IMR-90 (cell line): ENCODE data around the gene TMC4. TPM values are rescaled to one million over a fixed set of nuclear protein-coding genes. Genes with fewer than 3 reads are reported as not detected.
A peak's percentile ranks its signal among the peaks of the same experiment; 100 is the strongest.

Experiments used
- ATAC-seq: fragments of 200-7000 bp; cut with Tn5 transposase; 2 replicates; pipeline ENCODE4 v1.9.1; 2020; ENCODE audit warnings: low read depth, mild to moderate bottlenecking, moderate library complexity
- BruUV-seq: library from RNA; stranded (reverse); fragments of 400-500 nt; replicated peaks from 2 replicates; lab custom pipeline; 2021; lab: Mats Ljungman, UMichigan
- CTCF ChIA-PET: fragments of 300-600 bp; formaldehyde crosslinking; extraction: SDS; loops from one replicate; lab custom pipeline; 2021; ENCODE audit warnings: antibody characterized with exemption; lab: Yijun Ruan, JAX
- POLR2A ChIA-PET: fragments of 300-600 bp; sonication (Branson Sonifier 250); formaldehyde crosslinking; loops from one replicate; lab custom pipeline; 2022; ENCODE audit warnings: antibody characterized with exemption; ENCODE audit not compliant: unreplicated experiment; lab: Charles Lee
- DNase-seq: peaks from one replicate; pipeline ENCODE4 v3.0.0; 2013
- H2AFZ ChIP-seq: replicated peaks from 2 replicates; pipeline ENCODE3; 2013; ENCODE audit warnings: low read length, mild to moderate bottlenecking; ENCODE audit not compliant: poor library complexity
- H2AK5ac ChIP-seq: 2 replicates; pipeline ENCODE4 v1.6.1; 2013; ENCODE audit warnings: low read depth, low read length, inconsistent platforms
- H2AK9ac ChIP-seq: replicated peaks from 2 replicates; pipeline ENCODE3; 2013; ENCODE audit warnings: mild to moderate bottlenecking, low read depth, low read length, moderate library complexity; ENCODE audit not compliant: poor library complexity
- H2BK120ac ChIP-seq: 2 replicates; pipeline ENCODE4 v1.6.1; 2013; ENCODE audit warnings: low read depth, low read length, inconsistent platforms
- H2BK15ac ChIP-seq: 3 replicates; pipeline ENCODE4 v1.6.1; 2013; ENCODE audit warnings: low read depth, low read length, inconsistent platforms
- H2BK20ac ChIP-seq: 2 replicates; pipeline ENCODE4 v1.6.1; 2013; ENCODE audit warnings: low read depth, mild to moderate bottlenecking, inconsistent platforms, low read length, moderate library complexity
- H2BK5ac ChIP-seq: 2 replicates; pipeline ENCODE4 v1.6.1; 2013; ENCODE audit warnings: mild to moderate bottlenecking, low read depth, low read length, inconsistent platforms; ENCODE audit not compliant: poor library complexity, severe bottlenecking
- H3K14ac ChIP-seq: replicated peaks from 2 replicates; pipeline ENCODE4 v1.6.1; 2013; ENCODE audit warnings: low read depth, low read length, inconsistent platforms
- H3K18ac ChIP-seq: 2 replicates; pipeline ENCODE4 v1.6.1; 2013; ENCODE audit warnings: low read depth, low read length, control low read depth
- H3K23ac ChIP-seq: 2 replicates; pipeline ENCODE4 v1.6.1; 2013; ENCODE audit warnings: low read depth, low read length, inconsistent platforms
- H3K27ac ChIP-seq: 2 replicates; pipeline ENCODE4 v1.5.1; 2013; ENCODE audit warnings: mild to moderate bottlenecking, control low read depth, low read length; ENCODE audit not compliant: insufficient read depth
- H3K27me3 ChIP-seq: 2 replicates; pipeline ENCODE4 v1.6.1; 2013; ENCODE audit warnings: low read length; ENCODE audit not compliant: control insufficient read depth, insufficient read depth
- H3K36me3 ChIP-seq: 2 replicates; pipeline ENCODE4 v1.6.1; 2013; ENCODE audit warnings: low read length, mixed read lengths; ENCODE audit not compliant: control insufficient read depth, insufficient read depth
- H3K4ac ChIP-seq: 2 replicates; pipeline ENCODE4 v1.6.1; 2013; ENCODE audit warnings: low read depth, low read length, inconsistent platforms
- H3K4me1 ChIP-seq: 2 replicates; pipeline ENCODE4 v1.6.1; 2013; ENCODE audit warnings: low read length, mixed read lengths; ENCODE audit not compliant: control insufficient read depth, insufficient read depth
- H3K4me2 ChIP-seq: 2 replicates; pipeline ENCODE4 v1.6.1; 2013; ENCODE audit warnings: low read depth, mild to moderate bottlenecking, control low read depth, low read length, moderate library complexity
- H3K4me3 ChIP-seq: 2 replicates; pipeline ENCODE4 v1.5.1; 2013; ENCODE audit warnings: low read depth, mild to moderate bottlenecking, control low read depth, low read length, moderate library complexity; ENCODE audit not compliant: insufficient read depth
- H3K56ac ChIP-seq: 2 replicates; pipeline ENCODE4 v1.6.1; 2013; ENCODE audit warnings: low read length, inconsistent platforms; ENCODE audit not compliant: insufficient read depth; ENCODE audit errors: extremely low read depth
- H3K79me1 ChIP-seq, 2 experiments: 2 replicates each; pipeline ENCODE4 v1.6.1; 2013; ENCODE audit warnings: low read length in 2 of 2, inconsistent platforms in 1 of 2, low read depth in 1 of 2
- H3K9ac ChIP-seq: 2 replicates; pipeline ENCODE4 v1.6.1; 2013; ENCODE audit warnings: low read depth, low read length, control low read depth
- H3K9me1 ChIP-seq: 2 replicates; pipeline ENCODE4 v1.6.1; 2013; ENCODE audit warnings: low read length, inconsistent platforms; ENCODE audit not compliant: insufficient read depth
- H3K9me3 ChIP-seq: 2 replicates; pipeline ENCODE4 v1.6.1; 2013; ENCODE audit warnings: low read length; ENCODE audit not compliant: control insufficient read depth, insufficient read depth
- H4K20me1 ChIP-seq: 2 replicates; pipeline ENCODE4 v1.6.1; 2013; ENCODE audit warnings: low read length, inconsistent platforms; ENCODE audit not compliant: insufficient read depth
- H4K5ac ChIP-seq: 2 replicates; pipeline ENCODE4 v1.6.1; 2013; ENCODE audit warnings: mild to moderate bottlenecking, low read depth, low read length, control low read depth
- H4K8ac ChIP-seq, 2 experiments: 2 replicates each; pipeline ENCODE4 v1.6.1; 2013; ENCODE audit warnings: low read depth in 2 of 2, low read length in 2 of 2, control low read depth in 1 of 2, inconsistent platforms in 1 of 2
- H4K91ac ChIP-seq: 2 replicates; pipeline ENCODE4 v1.6.1; 2013; ENCODE audit warnings: low read depth, low read length, inconsistent platforms; ENCODE audit not compliant: insufficient read depth
- BHLHE40 ChIP-seq: fragments of 150-350 bp; IDR thresholded peaks from 2 replicates; pipeline ENCODE4 v1.6.1; 2016; ENCODE audit warnings: mild to moderate bottlenecking, low read depth, low read length
- CEBPB ChIP-seq: IDR thresholded peaks from 2 replicates; pipeline ENCODE4 v1.6.1; 2012; ENCODE audit warnings: low read depth, low read length, improper control_type of control experiment
- CHD1 ChIP-seq: IDR thresholded peaks from 2 replicates; pipeline ENCODE4 v1.6.1; 2012; ENCODE audit warnings: low read depth, low read length, improper control_type of control experiment
- MAFK ChIP-seq: IDR thresholded peaks from 2 replicates; pipeline ENCODE4 v1.6.1; 2012; ENCODE audit warnings: low read depth, low read length, improper control_type of control experiment
- MAZ ChIP-seq: IDR thresholded peaks from 2 replicates; pipeline ENCODE4 v1.6.1; 2012; ENCODE audit warnings: low read depth, mild to moderate bottlenecking, low read length, improper control_type of control experiment, moderate library complexity, borderline replicate concordance
- NFE2L2 ChIP-seq: fragments of 150-350 bp; IDR thresholded peaks from 2 replicates; pipeline ENCODE4 v1.6.1; 2016; ENCODE audit warnings: low read depth, mild to moderate bottlenecking, low read length
- POLR2A ChIP-seq: IDR thresholded peaks from 2 replicates; pipeline ENCODE4 v1.6.1; 2012; ENCODE audit warnings: mild to moderate bottlenecking, low read depth, low read length
- RAD21 ChIP-seq: IDR thresholded peaks from 2 replicates; pipeline ENCODE4 v1.6.1; 2012; ENCODE audit warnings: low read length, improper control_type of control experiment
- WGBS, 2 experiments: methylation state at CpG; one replicate each; pipeline versions ENCODE4 v1.1.5 to v1.1.7; 2013; ENCODE audit warnings: missing lambda C conversion rate in 2 of 2; ENCODE audit not compliant: insufficient read length in 1 of 2; ENCODE audit errors: extremely low coverage in 2 of 2; 5-methylcytosine and 5-hydroxymethylcytosine counted together
- dilution Hi-C: fragments of 300-500 bp; cut with HindIII; formaldehyde crosslinking; loops from one replicate; pipeline ENCODE4 v1.14.3; 2018; ENCODE audit warnings: low sequenced_read_pairs; ENCODE audit not compliant: unreplicated experiment
- in situ Hi-C: fragments of 300-500 bp; cut with MboI; formaldehyde crosslinking; loops from 3 replicates; pipeline ENCODE4 v1.14.3; 2019; ENCODE audit warnings: low sequenced_read_pairs, inconsistent platforms, mixed read lengths
- intact Hi-C: fragments of 100-400 bp; cut with micrococcal nuclease; formaldehyde crosslinking; loops from 2 replicates; pipeline ENCODE4 v1.10.0; 2022
- polyA plus RNA-seq, 3 experiments: library from polyadenylated mRNA; depleted of rRNA; stranded (reverse); fragments of >200 nt; gene quantifications; 2 replicates each; pipeline ENCODE4 v1.2.3, GENCODE V29; 2012; ENCODE audit warnings: low replicate concordance in 1 of 3
- total RNA-seq: library from RNA; depleted of rRNA; stranded (reverse); fragments of >200 nt; gene quantifications from 2 replicates; pipeline ENCODE4 v1.2.3, GENCODE V29; 2012

Gene TMC4
- total and polyA plus RNA-seq, 2 of the 4 experiments (the other 2 are of a cell fraction): 0.72 to 1.1 TPM

- no peak for DNase-seq
- Histone ChIP-seq H3K79me1 (peaks cover 11 to 84% of the 10 kb centered on the region in 2 experiments), H3K18ac (no peak overlapping the region), H2BK15ac (no peak overlapping the region), H2BK120ac (no peak overlapping the region), H3K9me3 (no peaks in the 10 kb centered on the region), H3K36me3 (peaks cover 56% of the 10 kb centered on the region), H2AK9ac (peak overlapping the region; percentile 1), H3K9me1 (peaks cover 37% of the 10 kb centered on the region), H3K4me2 (no peak overlapping the region), H4K91ac (no peak overlapping the region), H4K20me1 (peaks cover 94% of the 10 kb centered on the region), H3K56ac (no peak overlapping the region), H3K9ac (no peak overlapping the region), H2AFZ (no peak overlapping the region), H3K27me3 (no peaks in the 10 kb centered on the region), H3K14ac (no peak overlapping the region), H2BK5ac (no peak overlapping the region), H3K4ac (no peak overlapping the region), H2BK20ac (no peak overlapping the region), H3K23ac (no peak overlapping the region), H3K4me1 (peaks cover 37% of the 10 kb centered on the region), H3K4me3 (no peak overlapping the region), H3K27ac (no peak overlapping the region), H4K5ac (no peak overlapping the region), H4K8ac (no peak overlapping the region), H2AK5ac (no peak overlapping the region)
- intact Hi-C loops (no loop called here), in situ Hi-C loops (loop anchor here (10.0 kb wide), 1 partner anchor 248 kb away; no protein-coding TSS in a partner anchor), dilution Hi-C loops (no loop called here)
- BruUV-seq: no TSS peak
- ChIA-PET CTCF (no interaction called here), POLR2A (no interaction called here)
- ATAC-seq: no peak
- WGBS, 2 experiments: 100% methylated on average over 3 of the region's 13 CpGs; no CpG with 5 or more reads in 1 of the 2 experiments
- TF ChIP-seq NFE2L2: no peak
- TF ChIP-seq CHD1: no peak
- no peak for TF ChIP-seq MAFK
- TF ChIP-seq BHLHE40: no peak
- TF ChIP-seq CEBPB: no peak
- no peak for TF ChIP-seq RAD21
- no peak for TF ChIP-seq MAZ
- no peak for TF ChIP-seq POLR2A
These were observed 33.8 kb upstream of the TMC4 start for GRCh38 chr19:54206831-54207177.
